IPS-15b (cell line): ENCODE results near the gene KLK2.

Experiments used
- H3K27me3 ChIP-seq: one replicate; pipeline ENCODE4 v1.6.1; 2013; ENCODE audit warnings: low read length; ENCODE audit not compliant: control insufficient read depth, insufficient read depth
- H3K36me3 ChIP-seq: one replicate; pipeline ENCODE4 v1.6.1; 2013; ENCODE audit warnings: low read length; ENCODE audit not compliant: control insufficient read depth, insufficient read depth
- H3K4me1 ChIP-seq: one replicate; pipeline ENCODE4 v1.6.1; 2013; ENCODE audit warnings: mild to moderate bottlenecking, low read length; ENCODE audit not compliant: control insufficient read depth, insufficient read depth
- H3K4me3 ChIP-seq: one replicate; pipeline ENCODE4 v1.5.1; 2013; ENCODE audit warnings: low read depth, low read length
- H3K9ac ChIP-seq: one replicate; pipeline ENCODE4 v1.6.1; 2013; ENCODE audit warnings: low read depth, mild to moderate bottlenecking, low read length
- H3K9me3 ChIP-seq: one replicate; pipeline ENCODE4 v1.6.1; 2013; ENCODE audit warnings: mild to moderate bottlenecking, low read length; ENCODE audit not compliant: control insufficient read depth, insufficient read depth

The KLK2 gene

DNA sequence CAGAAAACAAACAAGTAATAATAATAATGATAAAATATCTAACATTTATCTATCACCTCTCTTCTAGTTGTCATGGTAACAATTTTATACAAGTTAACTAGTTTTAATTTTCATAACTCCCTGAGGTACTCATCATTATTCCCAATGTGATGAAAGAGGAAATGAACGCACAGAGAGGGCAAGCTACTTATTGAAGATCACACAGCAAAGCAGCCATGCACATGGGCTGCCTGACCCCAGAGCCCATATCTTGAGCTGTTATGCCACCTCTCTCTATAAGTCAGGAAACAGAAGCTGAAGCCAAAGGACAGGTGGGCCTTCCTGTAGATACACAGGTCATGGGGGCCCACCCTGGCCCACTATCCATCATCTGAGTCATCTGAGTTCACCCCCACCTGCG, 42.8 kb downstream of the KLK2 start:
- H3K36me3 ChIP-seq: no peaks in the 10 kb centered on the region
- H3K4me3 ChIP-seq: no peak overlapping the region
- H3K4me1 ChIP-seq: no peaks in the 10 kb centered on the region
- H3K9me3 ChIP-seq: no peaks in the 10 kb centered on the region
- H3K9ac ChIP-seq: no peak overlapping the region
- H3K27me3 ChIP-seq: peaks cover 53% of the 10 kb centered on the region

DNA sequence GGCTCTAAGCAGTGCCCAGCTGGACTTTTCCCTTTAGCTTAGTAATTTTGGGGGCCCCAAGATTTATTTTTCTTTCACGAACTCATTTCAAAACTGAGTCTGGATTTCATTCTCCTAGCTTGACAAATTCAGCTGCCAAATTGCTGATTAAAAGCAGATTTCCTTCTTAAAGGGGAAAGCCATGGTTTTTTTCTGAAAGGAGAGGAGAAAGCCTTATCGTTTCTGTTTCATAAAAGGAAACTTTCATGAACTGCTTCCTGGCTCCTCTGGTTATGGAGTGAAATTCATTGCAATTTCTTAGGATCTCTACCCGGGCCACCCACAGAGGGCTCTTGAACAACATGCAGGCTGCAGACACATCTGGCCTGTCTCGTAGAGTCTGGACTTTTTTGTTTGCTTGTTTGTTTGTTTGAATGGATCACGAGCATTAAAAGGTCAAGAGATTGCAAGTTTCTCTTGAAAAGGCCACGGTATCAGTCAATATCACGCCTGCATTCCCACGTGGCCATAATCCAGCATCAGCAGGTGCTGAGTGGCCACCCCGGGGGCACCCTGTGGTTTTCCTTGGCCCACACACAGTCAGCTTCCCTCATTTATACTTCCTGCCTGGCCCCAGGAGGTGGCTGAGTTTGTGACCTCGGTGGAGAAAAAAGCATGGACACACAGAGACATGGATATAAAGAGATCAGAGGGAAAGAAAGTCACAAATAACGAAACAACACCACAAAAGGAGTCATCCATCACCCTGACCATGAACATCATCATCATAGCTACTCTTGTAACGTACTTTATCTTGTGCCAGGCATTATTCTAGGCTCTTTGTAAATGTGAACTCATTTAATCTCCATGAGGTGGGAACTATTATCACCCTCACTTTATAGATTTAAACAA, 48.4 kb downstream of the KLK2 start:
- no peaks in the 10 kb centered on the region for H3K9me3 ChIP-seq
- H3K4me3 ChIP-seq: peak overlapping the region; percentile 35
- H3K36me3 ChIP-seq: no peaks in the 10 kb centered on the region
- H3K4me1 ChIP-seq: peaks cover 8% of the 10 kb centered on the region
- no peak overlapping the region for H3K9ac ChIP-seq
- H3K27me3 ChIP-seq: peaks cover 21% of the 10 kb centered on the region

DNA sequence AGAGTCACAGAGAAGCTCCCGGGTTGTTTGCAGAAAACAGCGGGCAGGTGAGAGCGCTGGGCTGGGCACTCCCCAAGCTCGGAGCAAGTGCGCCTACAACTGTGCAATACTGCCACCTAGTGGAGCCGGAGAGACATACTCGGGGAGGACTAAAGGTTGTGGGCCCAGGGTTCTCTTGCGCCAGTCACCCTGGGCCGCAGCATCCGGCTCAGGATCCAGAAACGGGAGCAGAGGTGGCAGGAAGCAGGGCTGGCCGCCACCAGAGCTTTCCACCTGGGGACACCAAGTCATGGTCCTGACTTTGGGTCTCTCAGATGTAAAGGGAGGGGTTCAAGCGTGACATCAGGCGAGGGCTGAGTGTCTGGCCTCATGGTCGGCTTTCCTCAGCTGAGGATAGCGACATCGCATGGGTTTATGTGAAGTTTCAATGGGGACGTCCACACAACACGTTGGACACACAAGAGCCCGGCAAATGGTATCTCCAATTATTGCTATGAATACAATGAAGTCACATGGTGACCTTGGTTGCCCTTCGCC, 49.1 kb downstream of the KLK2 start:
- Histone ChIP-seq H3K27me3 (peaks cover 19% of the 10 kb centered on the region), H3K4me3 (peak overlapping the region; percentile 35), H3K4me1 (peaks cover 8% of the 10 kb centered on the region), H3K36me3 (no peaks in the 10 kb centered on the region), H3K9me3 (no peaks in the 10 kb centered on the region), H3K9ac (no peak overlapping the region)

DNA sequence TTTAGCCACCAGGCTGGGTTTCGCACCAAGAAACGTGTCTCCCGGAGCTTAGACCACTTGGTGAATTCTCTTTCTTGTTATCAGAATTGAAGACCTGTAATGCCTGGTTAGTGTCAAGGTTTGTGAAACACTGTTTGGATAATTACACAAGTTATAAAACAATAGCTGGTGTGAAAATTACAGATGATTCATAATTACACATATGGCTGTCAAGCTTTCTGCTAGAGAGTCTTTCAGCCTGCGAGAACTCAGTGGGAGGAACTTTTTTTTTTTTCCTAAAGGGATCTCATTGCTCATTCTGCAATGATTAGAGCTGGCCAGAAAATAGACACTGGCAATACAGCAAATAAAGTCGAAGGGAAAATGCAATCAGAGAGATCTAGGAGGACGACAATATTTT, 51.3 kb downstream of the KLK2 start:
- Histone ChIP-seq H3K9ac (no peak overlapping the region), H3K4me1 (peaks cover 8% of the 10 kb centered on the region), H3K4me3 (no peak overlapping the region), H3K36me3 (no peaks in the 10 kb centered on the region), H3K27me3 (peaks cover 13% of the 10 kb centered on the region), H3K9me3 (no peaks in the 10 kb centered on the region)

DNA sequence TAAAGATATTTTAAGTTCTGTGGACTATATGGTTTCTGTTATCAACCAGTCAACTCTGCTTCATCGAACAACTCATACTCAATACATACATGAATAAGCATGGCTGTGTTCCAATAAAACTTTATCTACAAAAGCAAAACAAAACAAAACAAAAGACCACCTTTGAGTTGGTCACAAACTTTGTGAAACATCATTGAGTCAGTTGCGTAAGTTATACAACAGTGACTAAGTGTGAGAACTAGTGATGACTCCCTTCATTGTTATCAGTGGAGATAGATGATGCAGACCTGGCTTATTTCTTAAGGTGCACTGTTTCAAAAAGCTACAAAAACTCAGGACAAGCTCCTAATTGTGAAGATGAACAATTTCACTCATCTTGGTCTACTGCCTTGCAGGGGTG, 52.5 kb downstream of the KLK2 start:
- Histone ChIP-seq H3K27me3 (peaks cover 13% of the 10 kb centered on the region), H3K9me3 (no peaks in the 10 kb centered on the region), H3K4me3 (no peak overlapping the region), H3K9ac (no peak overlapping the region), H3K36me3 (no peaks in the 10 kb centered on the region), H3K4me1 (peaks cover 8% of the 10 kb centered on the region)

DNA sequence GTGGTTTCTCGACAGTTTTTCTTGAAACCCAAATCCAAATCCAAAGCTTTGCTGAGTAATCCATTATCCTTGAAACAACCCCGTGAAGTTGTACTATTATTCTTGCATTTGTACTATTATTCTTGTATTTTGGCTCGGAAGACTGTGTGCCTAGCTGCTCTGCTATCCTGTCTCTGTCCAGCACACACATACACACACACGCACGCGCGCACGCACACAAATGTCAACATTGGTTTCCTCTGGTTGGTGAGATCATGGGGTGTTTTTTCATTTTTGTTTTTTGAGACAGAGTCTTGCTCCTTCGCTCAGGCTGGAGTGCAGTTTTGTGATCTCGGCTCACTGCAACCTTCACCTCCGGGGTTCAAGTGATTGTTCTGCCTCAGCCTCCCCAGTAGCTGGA, 52.9 kb downstream of the KLK2 start:
- no peak overlapping the region for H3K4me3 ChIP-seq
- no peaks in the 10 kb centered on the region for H3K36me3 ChIP-seq
- H3K9me3 ChIP-seq: no peaks in the 10 kb centered on the region
- H3K9ac ChIP-seq: no peak overlapping the region
- H3K27me3 ChIP-seq: peaks cover 13% of the 10 kb centered on the region
- peaks cover 8% of the 10 kb centered on the region for H3K4me1 ChIP-seq

DNA sequence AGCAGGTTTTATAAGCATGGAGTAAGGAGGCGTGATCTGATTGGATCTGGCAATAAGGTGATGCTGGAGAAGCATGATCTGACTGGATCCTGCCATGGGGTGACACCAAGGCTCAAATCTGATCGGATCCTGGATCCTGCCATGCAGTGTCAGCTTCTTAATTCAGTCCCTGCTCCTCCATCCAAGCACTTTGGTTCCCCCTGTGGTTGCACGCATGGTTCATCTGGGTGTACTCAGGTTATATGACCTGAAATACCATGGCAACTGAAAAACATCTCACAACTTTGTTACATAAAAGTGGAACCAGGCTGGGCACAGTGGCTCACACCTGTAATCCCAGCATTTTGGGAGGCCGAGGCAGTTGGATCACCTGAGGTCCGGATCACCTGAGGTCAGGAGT, 55.6 kb downstream of the KLK2 start:
- Histone ChIP-seq H3K9me3 (no peaks in the 10 kb centered on the region), H3K4me3 (no peak overlapping the region), H3K9ac (no peak overlapping the region), H3K4me1 (no peaks in the 10 kb centered on the region), H3K36me3 (no peaks in the 10 kb centered on the region), H3K27me3 (peaks cover 5% of the 10 kb centered on the region)
